Activated CD4-positive, alpha-beta T cell treated with anti-CD3 and anti-CD28 coated beads for 24 hours (primary cell): ENCODE data around the gene SNTG2.

Experiments
- DNase-seq, 2 donors: peaks; one replicate each; pipeline ENCODE4 v3.0.0-alpha.2; 2020; ENCODE audit warnings: low read depth in 2 of 2

Gene SNTG2

DNA sequence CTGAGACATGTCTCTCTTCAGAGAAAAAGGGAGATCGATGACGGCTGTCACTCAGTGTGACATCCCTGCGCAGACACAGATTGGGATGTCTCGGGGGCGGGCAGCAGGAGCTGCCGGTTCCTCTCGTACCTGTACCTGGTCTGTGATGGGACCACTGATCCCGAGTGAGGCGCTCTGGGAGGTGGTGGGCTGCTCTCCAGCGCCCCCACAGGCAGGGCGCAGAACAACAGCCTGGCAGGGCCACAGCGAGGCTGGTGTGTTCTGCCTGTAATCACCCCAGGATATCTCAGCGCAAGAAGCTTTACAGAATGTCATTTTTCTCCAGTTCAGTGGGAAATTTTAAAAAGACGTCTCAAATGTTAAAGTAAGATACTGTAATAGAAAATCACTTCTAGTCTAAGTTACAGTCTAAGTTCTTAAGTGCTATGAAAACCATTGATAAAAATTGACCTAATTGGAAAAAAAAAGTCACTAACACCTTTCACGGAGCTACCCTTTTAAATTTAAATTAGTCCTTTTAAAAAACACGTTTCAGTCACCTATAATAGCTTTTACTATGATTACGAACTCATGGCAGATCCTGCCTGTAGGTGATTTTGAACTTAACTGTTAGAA is 189.8 kb downstream of the SNTG2 start:
- DNase-seq, result peak; percentile 19 to 26

DNA sequence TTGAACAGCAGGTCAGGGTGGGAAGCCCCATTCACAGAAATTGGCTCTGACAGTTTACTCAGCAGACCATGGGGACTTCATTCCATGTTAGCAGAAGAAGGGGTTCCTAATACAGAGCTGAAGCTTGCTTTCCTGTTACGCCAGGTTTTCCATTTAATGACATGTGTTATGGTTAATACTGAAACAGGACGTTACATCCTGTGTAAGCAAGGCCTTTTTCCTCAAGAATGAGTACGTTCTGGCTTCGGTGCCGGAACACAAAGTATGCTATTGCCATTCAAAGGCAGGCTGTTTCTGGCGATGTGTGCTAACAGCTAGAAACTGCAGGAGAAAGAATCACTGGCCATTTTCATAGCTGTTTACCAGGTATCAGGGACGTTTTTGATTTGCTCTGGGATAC is 190.4 kb downstream of the SNTG2 start:
- DNase-seq, result no peak

- DNase-seq, result no peak
Measured at GRCh38 chr2:1143129-1143528, 192.5 kb downstream of the SNTG2 start.

GRCh38 chr2:1147873-1148612 is 197.4 kb downstream of the SNTG2 start:
- no peak for DNase-seq

- no peak for DNase-seq
Measured at GRCh38 chr2:1150724-1151511, 200.3 kb downstream of the SNTG2 start.

DNA sequence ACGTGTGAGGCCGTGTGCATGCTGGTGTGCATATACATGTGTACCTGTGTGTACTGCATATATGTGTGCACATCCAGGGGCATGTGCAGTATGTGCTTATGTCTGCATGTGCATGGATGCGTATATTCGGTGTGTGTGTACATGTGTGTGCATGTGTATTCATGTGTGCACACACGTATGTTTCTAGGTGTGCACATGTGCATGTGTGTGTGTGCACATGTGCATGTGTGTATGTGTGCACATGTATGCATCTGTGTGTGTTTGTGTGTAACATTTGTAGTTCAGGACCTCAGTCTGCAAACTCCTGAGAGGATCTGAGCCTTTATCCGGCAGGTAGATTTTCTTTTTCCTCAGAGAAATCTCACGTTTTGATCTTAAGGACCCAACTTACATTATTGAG is 201.7 kb downstream of the SNTG2 start:
- DNase-seq, result no peak

DNA sequence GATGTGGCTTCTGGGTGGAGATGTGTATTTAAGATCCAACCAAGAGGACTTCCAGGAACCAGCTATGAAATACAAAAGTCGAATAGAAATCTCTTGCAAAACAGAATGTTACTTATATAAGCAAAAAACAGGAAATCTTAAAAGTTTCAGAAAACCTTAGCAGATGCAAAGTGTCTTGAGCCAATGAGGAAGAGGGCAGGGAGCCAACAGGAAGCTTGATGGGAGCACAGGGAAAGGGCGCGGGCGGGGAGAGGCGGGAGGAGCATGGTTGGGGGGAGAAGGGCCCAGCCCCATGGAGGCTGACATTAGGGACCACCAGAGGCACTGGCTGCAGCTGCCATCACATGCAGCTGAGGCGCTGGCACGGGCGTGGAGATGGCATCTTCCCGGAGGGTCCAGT is 203.3 kb downstream of the SNTG2 start:
- no peak for DNase-seq

DNA sequence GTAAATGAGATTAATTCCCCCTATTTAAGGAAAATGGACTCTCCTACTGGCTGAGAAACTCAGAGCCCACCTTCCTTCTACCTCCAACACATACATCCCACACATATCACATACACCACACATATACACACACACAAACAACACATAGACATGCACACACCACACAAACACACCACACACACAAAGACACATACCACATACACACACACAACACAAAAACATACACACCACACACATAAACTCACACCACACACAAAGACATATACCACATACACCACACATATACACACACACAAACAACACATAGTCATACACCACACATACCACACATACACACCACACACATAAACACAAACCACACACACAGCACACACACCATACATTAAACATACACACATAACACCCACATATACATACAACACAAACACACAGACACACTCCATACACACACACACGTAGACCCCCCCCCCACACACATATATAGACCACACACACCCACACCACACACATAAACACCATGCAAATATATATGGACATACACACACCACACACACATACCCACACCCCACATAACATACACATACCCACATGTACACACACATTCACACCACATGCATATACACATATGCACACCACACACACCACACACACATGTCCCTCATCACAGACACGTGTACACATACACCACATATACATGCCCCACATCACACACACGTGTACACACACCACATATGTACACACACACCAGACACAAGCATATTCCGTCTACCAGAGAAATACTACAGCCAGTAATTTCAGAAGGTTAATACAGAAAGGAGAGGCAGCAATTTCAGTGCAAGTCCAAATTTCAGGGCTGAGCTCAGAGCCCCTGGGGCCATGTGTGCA is 204.3 kb downstream of the SNTG2 start:
- no peak for DNase-seq

DNA sequence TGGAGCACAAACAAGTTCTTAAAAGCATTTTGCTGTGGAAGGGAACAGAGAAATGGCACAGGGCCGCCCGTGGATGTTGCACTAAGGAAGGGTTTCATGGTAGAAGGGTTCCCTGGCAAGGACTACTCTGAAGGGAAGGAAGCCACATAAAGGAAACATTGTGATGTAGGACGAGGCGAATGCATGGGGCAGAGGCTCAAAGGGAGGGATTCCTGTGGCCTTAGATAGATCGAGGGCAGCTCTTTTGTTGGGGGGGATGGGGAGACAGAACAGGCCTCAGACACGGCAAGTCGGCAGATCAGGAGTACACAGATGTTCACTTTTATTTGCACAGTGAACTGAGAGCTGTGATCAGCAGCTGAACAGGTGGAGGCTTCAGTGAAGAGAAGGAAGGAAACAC is 205.4 kb downstream of the SNTG2 start:
- DNase-seq, result no peak

DNA sequence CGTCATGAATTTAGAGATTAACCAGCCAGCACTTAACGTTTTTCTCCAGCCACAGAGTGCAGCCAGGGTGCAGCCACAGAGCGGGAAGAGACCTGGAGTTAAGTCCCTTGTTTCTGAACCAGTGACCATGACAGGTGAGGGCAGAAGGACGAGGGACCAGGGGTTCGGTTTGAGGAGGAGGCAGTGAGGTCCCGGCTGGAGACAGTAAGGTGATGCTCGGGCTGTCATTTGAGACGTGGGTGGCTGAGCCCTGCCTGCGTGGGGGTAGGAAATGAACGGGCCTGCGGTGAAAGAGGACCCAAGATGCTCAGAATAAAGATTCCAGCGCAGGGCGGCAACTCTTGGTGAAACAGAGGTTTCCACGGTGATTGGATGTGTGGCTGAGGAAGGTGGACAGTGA is 205.9 kb downstream of the SNTG2 start:
- no peak for DNase-seq

GRCh38 chr2:1157107-1157506 is 206.5 kb downstream of the SNTG2 start:
- no peak for DNase-seq

- no peak for DNase-seq
Measured at GRCh38 chr2:1159013-1159412, 208.4 kb downstream of the SNTG2 start.

DNA sequence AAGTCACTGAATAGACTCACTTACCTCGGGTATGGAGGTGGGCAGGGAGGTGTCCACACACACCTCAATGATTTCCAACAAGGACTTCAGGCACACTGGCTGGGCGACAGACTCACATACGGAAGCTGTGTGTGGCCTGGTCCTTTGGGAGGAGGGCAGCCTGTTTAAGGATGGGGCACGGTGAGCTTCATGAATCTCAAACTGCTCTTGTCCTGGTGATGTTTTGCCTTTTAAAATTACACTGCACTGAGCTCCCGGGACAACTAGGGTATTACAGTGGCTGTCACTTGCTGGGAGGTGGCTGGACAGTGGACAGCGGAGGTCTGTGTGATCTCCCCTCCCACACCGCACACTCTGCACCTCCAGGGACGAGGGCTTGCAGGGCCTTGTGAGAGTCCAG is 211.6 kb downstream of the SNTG2 start:
- no peak for DNase-seq

DNA sequence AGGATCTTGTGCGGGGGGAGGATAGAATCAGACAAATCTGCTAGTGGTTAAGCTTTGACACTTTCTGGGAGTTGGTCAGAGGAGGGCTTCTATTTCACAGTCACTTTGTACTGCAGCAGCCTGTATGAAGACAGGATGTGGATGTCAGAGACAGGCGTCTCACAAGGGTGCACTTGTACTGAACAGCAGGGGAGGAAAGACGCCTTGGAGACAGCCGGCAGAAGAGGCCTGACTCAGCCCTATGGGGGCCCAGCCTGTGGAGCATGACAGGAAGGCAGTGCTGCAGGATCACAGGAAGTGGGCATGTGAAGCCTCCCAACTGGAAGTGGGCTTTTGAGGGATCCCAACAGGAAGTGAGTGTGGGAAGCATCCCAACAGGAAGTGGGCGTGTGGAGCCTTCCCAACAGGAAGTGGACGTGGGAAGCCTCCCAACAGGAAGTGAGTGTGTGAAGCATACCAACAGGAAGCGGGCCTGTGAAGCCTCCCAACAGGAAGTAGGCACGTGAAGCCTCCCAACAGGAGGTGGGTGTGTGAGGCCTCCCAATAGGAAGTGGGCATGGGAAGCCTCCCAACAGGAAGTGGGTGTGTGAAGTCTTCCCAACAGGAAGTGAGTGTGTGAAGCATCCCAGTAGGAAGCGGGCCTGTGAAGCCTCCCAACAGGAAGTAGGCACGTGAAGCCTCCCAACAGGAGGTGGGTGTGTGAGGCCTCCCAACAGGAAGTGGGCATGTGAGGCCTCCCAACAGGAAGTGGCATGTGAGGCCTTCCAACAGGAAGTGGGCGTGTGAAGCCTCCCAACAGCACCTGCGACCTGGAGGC is 212.3 kb downstream of the SNTG2 start:
- peak in 1 of 2 donors; percentile 15 for DNase-seq

- DNase-seq, result no peak
Measured at GRCh38 chr2:1166976-1167375, 216.3 kb downstream of the SNTG2 start.

GRCh38 chr2:1168846-1169245 is 218.2 kb downstream of the SNTG2 start:
- no peak for DNase-seq

- no peak for DNase-seq
Measured at GRCh38 chr2:1169291-1169949, 218.8 kb downstream of the SNTG2 start.

DNA sequence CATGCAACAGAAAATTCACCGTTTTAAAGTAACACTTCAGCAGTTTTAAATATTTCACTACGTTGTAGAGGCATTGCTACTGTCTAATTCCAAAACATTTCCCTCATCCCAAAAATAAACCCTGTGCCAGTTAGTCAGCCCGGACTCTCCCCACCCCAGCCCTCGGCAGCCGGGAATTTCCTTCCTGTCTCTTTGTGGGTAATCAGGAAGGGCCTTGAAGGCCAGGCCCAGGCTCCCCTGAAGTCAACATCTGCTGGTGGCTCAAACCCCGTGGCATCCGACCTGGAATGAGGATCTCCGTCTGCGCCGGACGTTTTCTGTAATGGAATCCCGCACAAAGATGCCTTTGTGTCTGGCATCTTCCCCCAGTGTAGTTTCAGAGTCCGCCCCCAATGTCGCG is 219.6 kb downstream of the SNTG2 start:
- DNase-seq, result no peak

DNA sequence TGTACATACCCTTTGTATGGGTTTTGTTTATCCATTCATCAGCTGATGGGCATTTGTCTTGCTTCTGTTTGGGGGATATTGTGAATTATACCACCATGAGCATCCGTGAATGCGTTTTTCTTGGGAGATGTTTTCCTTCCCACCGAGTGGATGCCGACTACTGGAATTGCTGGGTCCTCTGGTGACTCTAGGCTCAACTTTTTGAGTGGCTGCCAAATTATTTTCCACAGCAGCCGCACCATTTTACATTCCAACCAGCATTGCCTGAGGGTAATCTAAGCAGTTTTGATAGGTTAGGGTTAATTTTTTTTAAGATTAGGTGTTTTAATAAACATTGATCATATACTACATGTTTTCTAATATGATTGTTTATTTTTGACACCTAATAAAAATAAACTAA is 220.1 kb downstream of the SNTG2 start:
- no peak for DNase-seq

GRCh38 chr2:1173528-1173927 is 222.9 kb downstream of the SNTG2 start:
- no peak for DNase-seq

DNA sequence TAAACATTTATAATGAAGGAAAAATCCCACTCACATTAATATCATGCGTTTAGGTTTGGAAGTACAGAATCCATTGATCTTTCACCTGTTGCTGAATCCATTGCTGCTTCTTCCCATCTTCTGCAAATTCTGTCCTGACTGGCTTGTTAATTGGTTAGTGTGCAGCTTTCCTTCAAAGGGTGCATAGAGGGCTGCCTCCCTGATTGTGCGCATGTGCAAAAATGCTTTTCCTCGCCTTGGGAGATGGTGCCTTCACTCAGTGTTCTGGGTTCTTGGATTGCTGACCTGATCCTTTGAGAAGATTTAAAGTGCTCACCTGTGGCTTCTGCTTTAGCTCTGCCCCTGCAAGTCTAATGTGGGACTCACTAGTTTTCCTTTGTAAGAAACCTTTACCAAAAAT is 231.2 kb downstream of the SNTG2 start:
- no peak for DNase-seq
